CD14-positive monocyte (primary cell): ENCODE data around the gene APOL4. TPM values are rescaled to one million over a fixed set of nuclear protein-coding genes. Genes with fewer than 3 reads are reported as not detected.
A peak's percentile ranks its signal among the peaks of the same experiment; 100 is the strongest.

Experiments used
- DNase-seq, 3 donors: peaks; one replicate each; pipeline ENCODE4 v3.0.0-alpha.2; 2011 to 2022
- H2AFZ ChIP-seq: 2 replicates; pipeline ENCODE4 v1.6.0; 2012; ENCODE audit warnings: mild to moderate bottlenecking, low read depth, low read length, inconsistent platforms; ENCODE audit not compliant: insufficient read depth, poor library complexity, severe bottlenecking
- H3K27ac ChIP-seq, 2 donors: 1 replicate in 1 of 2; 2 replicates in 1 of 2; pipeline ENCODE4 v1.5.1; 2012 to 2013; ENCODE audit warnings: low read length in 2 of 2, control low read depth in 1 of 2, inconsistent platforms in 1 of 2, low read depth in 1 of 2, mild to moderate bottlenecking in 1 of 2
- H3K27me3 ChIP-seq, 2 donors: one replicate each; pipeline versions ENCODE4 v1.6.0 to v1.6.1; 2011 to 2013; ENCODE audit warnings: low read length in 2 of 2; ENCODE audit not compliant: control insufficient read depth in 2 of 2, insufficient read depth in 2 of 2
- H3K36me3 ChIP-seq, 2 donors: replicated peaks in 1 of 2; 1 replicate in 1 of 2; 2 replicates in 1 of 2; pipeline versions ENCODE4 v1.5.1 to v1.6.1; 2012 to 2013; ENCODE audit warnings: low read length in 2 of 2, control low read depth in 1 of 2, inconsistent platforms in 1 of 2, mild to moderate bottlenecking in 1 of 2; ENCODE audit not compliant: insufficient read depth in 2 of 2, control insufficient read depth in 1 of 2
- H3K4me1 ChIP-seq, 2 donors: 1 replicate in 1 of 2; 2 replicates in 1 of 2; pipeline versions ENCODE4 v1.5.1 to v1.6.1; 2012 to 2013; ENCODE audit warnings: low read length in 2 of 2, control low read depth in 1 of 2, inconsistent platforms in 1 of 2, mild to moderate bottlenecking in 1 of 2, moderate library complexity in 1 of 2; ENCODE audit not compliant: insufficient read depth in 2 of 2, control insufficient read depth in 1 of 2
- H3K4me2 ChIP-seq: replicated peaks from 2 replicates; pipeline ENCODE3; 2012; ENCODE audit warnings: low read length, moderate library complexity, mild to moderate bottlenecking; ENCODE audit not compliant: poor library complexity, severe bottlenecking; ENCODE audit errors: extremely low read depth
- H3K4me3 ChIP-seq, 3 experiments: fragments of 200-600 bp in 1 of 3; sonication (generic) in 1 of 3; replicated peaks in 1 of 3; 1 replicate in 2 of 3; 2 replicates in 1 of 3; pipeline ENCODE4 v1.5.1; 2011 to 2013; ENCODE audit warnings: low read length in 3 of 3, mild to moderate bottlenecking in 3 of 3, control low read depth in 2 of 3, low read depth in 2 of 3, inconsistent platforms in 1 of 3, moderate library complexity in 1 of 3
- H3K79me2 ChIP-seq: 2 replicates; pipeline ENCODE4 v1.6.0; 2012; ENCODE audit warnings: mild to moderate bottlenecking, control low read depth, inconsistent platforms, low read length, moderate library complexity; ENCODE audit not compliant: insufficient read depth
- H3K9ac ChIP-seq: 2 replicates; pipeline ENCODE4 v1.6.0; 2017; ENCODE audit warnings: low read length, mild to moderate bottlenecking; ENCODE audit not compliant: insufficient read depth, poor library complexity, severe bottlenecking
- H3K9me3 ChIP-seq, 2 donors: replicated peaks in 1 of 2; 1 replicate in 1 of 2; 2 replicates in 1 of 2; pipeline versions ENCODE4 v1.5.1 to v1.6.1; 2012 to 2013; ENCODE audit warnings: low read length in 2 of 2, control low read depth in 1 of 2; ENCODE audit not compliant: control insufficient read depth in 1 of 2, insufficient read depth in 1 of 2
- H4K20me1 ChIP-seq: 2 replicates; pipeline ENCODE4 v1.6.0; 2012; ENCODE audit warnings: mild to moderate bottlenecking, low read length, control low read depth, moderate library complexity; ENCODE audit not compliant: insufficient read depth
- H3K27ac Mint-ChIP-seq, 7 donors: one replicate each; pipeline ENCODE4 v1.8.0; 2020; ENCODE audit warnings: mild to moderate bottlenecking in 7 of 7, mixed read lengths in 7 of 7, moderate library complexity in 6 of 7, inconsistent platforms in 2 of 7
- H3K27me3 Mint-ChIP-seq, 3 donors: one replicate each; pipeline ENCODE4 v1.8.0; 2021 to 2022; ENCODE audit warnings: low read depth in 3 of 3, mild to moderate bottlenecking in 3 of 3, mixed read lengths in 3 of 3, moderate library complexity in 3 of 3, inconsistent platforms in 1 of 3
- H3K36me3 Mint-ChIP-seq, 2 donors: one replicate each; pipeline ENCODE4 v1.8.0; 2020; ENCODE audit warnings: mixed read lengths in 2 of 2, inconsistent platforms in 1 of 2, mild to moderate bottlenecking in 1 of 2
- H3K4me1 Mint-ChIP-seq: one replicate; pipeline ENCODE4 v1.8.0; 2020; ENCODE audit warnings: mild to moderate bottlenecking, mixed read lengths
- H3K4me3 Mint-ChIP-seq, 2 donors: one replicate each; pipeline ENCODE4 v1.8.0; 2020; ENCODE audit warnings: mild to moderate bottlenecking in 2 of 2, mixed read lengths in 2 of 2, moderate library complexity in 1 of 2
- H3K9me3 Mint-ChIP-seq, 7 donors: one replicate each; pipeline ENCODE4 v1.8.0; 2020 to 2022; ENCODE audit warnings: mixed read lengths in 7 of 7, mild to moderate bottlenecking in 6 of 7, moderate library complexity in 6 of 7, inconsistent platforms in 2 of 7
- CTCF ChIP-seq: fragments of 200-600 bp; IDR thresholded peaks from one replicate; pipeline ENCODE4 v1.8.0; 2022; ENCODE audit warnings: antibody characterized with exemption, mild to moderate bottlenecking
- WGBS: methylation state at CpG from one replicate; pipeline ENCODE4 v1.1.5; 2013; ENCODE audit warnings: missing lambda C conversion rate; ENCODE audit not compliant: insufficient coverage; 5-methylcytosine and 5-hydroxymethylcytosine counted together
- intact Hi-C, 2 donors: fragments of 100-400 bp; cut with micrococcal nuclease; formaldehyde crosslinking; loops; one replicate each; pipeline versions ENCODE4 v1.15.0 to v1.15.1; 2023
- polyA plus RNA-seq, 3 donors: library from polyadenylated mRNA; depleted of rRNA in 1 of 3; unstranded in 2 of 3; stranded (reverse) in 1 of 3; fragments of 300-500 nt in 2 of 3; fragments of >200 nt in 1 of 3; fragmentation: Illumina TruSeq in 2 of 3; gene quantifications; 1 replicate in 2 of 3; 2 replicates in 1 of 3; pipeline ENCODE4 v1.2.3, GENCODE V29; 2012 to 2021

APOL4 gene
- polyA plus RNA-seq, 3 donors = 0.51 to 1.4 (median 0.71) TPM

DNA sequence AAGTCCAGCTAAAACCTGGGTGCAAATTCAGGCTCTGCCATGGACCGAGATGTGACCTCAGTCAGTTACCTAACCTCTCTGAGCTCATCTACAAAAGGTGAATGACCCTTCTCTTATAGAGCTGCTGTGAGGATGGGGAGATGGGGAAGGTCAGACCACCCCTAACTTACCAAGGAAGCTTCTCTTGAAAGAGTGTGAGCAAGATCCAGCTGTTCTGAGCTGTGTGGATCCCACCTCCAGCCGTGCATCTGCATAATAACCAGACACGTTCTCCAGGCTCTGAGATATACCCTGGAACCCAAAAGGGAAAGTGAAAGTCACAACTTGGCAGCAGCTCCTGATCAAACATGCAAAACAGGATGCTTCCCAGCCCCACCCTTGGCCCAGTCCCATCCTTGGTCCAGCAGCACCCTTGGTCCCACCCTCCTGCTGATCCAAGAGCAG, 41.1 kb downstream of the APOL4 start, which contains the start of gene APOL3:
Gene APOL3, minus strand, starts transcription at position 257 of the 444 bp plus-strand sequence. CDS start 11,700 bp downstream, outside the sequence.
- peak within 1 kb of the TSS; percentile 70 for H3K9ac ChIP-seq
- H3K27me3 ChIP-seq = no peaks in the 10 kb centered on the region
- peak within 1 kb of the TSS; percentile 96 for H3K4me2 ChIP-seq
- H3K79me2 ChIP-seq = peaks cover 61% of the 10 kb centered on the region
- H2AFZ ChIP-seq = peak within 1 kb of the TSS; percentile 69
- Mint-ChIP-seq H3K4me3 (peak within 1 kb of the TSS; percentile 88 to 96), H3K36me3 (peaks cover 13 to 21% of the 10 kb centered on the region in 2 donors), H3K4me1 (peaks cover 98% of the 10 kb centered on the region), H3K27ac (peak within 1 kb of the TSS; percentile 93 to 99 (median 95)), H3K9me3 (peaks cover 0 to 2% (median 0%) of the 10 kb centered on the region in 7 donors), H3K27me3 (no peaks in the 10 kb centered on the region)
- no peak for TF ChIP-seq CTCF
- H3K9me3 ChIP-seq = no peaks in the 10 kb centered on the region
- H3K27ac ChIP-seq = peak within 1 kb of the TSS; percentile 93 to 97
- H3K4me3 ChIP-seq = peak within 1 kb of the TSS; percentile 61 to 90 (median 80)
- H4K20me1 ChIP-seq = peaks cover 7% of the 10 kb centered on the region
- H3K36me3 ChIP-seq = peaks cover 0 to 3% of the 10 kb centered on the region in 2 donors
- WGBS = 0% methylated on average over 2 of the region's 3 CpGs
- peak; percentile 27 to 64 (median 45) for DNase-seq
- H3K4me1 ChIP-seq = peaks cover 98 to 99% of the 10 kb centered on the region in 2 donors
- intact Hi-C loops = no loop called here

- Histone ChIP-seq H3K4me2 (peak overlapping the region; percentile 77), H3K9me3 (no peaks in the 10 kb centered on the region), H2AFZ (peak overlapping the region; percentile 78), H3K27ac (peak overlapping the region; percentile 90 to 97), H3K9ac (peak overlapping the region; percentile 81), H3K27me3 (no peaks in the 10 kb centered on the region), H3K4me3 (peak overlapping the region; percentile 53 to 86 (median 54)), H3K36me3 (peaks cover 2 to 38% of the 10 kb centered on the region in 2 donors), H3K79me2 (peaks cover 91% of the 10 kb centered on the region), H4K20me1 (peaks cover 44% of the 10 kb centered on the region), H3K4me1 (peaks cover 71 to 86% of the 10 kb centered on the region in 2 donors)
- peak; percentile 85 to 95 (median 85) for DNase-seq
- no peak for TF ChIP-seq CTCF
- H3K27me3 Mint-ChIP-seq = no peaks in the 10 kb centered on the region
- peak overlapping the region; percentile 94 to 99 (median 99) for H3K27ac Mint-ChIP-seq
- intact Hi-C loops = no loop called here
- peaks cover 47 to 50% of the 10 kb centered on the region in 2 donors for H3K36me3 Mint-ChIP-seq
- H3K4me1 Mint-ChIP-seq = peaks cover 93% of the 10 kb centered on the region
- WGBS = 10% methylated on average over 7 of the region's 15 CpGs
- H3K9me3 Mint-ChIP-seq = peaks cover 0 to 7% (median 2%) of the 10 kb centered on the region in 7 donors
- H3K4me3 Mint-ChIP-seq = peak overlapping the region; percentile 90 to 97
These were observed 44.8 kb downstream of the APOL4 start for GRCh38 chr22:36156515-36157419.
